HepG2 (cell line): ENCODE results near the gene CCDC69. TPM values are rescaled to one million over a fixed set of nuclear protein-coding genes. Genes with fewer than 3 reads are reported as not detected.

Experiments
- AGO2 ChIP-seq: fragments of 200-400 bp; formaldehyde crosslinking; optimal IDR thresholded peaks from 2 replicates; pipeline ENCODE3; 2017; ENCODE audit warnings: mild to moderate bottlenecking, low read depth, low read length, moderate library complexity
- CHD2 ChIP-seq: IDR thresholded peaks from 2 replicates; pipeline ENCODE4 v1.6.1; 2011; ENCODE audit warnings: low read depth, low read length, improper control_type of control experiment
- ERF ChIP-seq: IDR thresholded peaks from 2 replicates; pipeline ENCODE4 v1.6.1; 2018; ENCODE audit warnings: missing biosample characterization, missing genetic modification reagents
- HDAC6 ChIP-seq: fragments of 200-600 bp; sonication (generic); IDR thresholded peaks from 2 replicates; pipeline ENCODE4 v1.7.0; 2017; ENCODE audit warnings: mild to moderate bottlenecking, antibody characterized with exemption, low read length, low read depth
- KDM1A ChIP-seq: IDR thresholded peaks from 2 replicates; pipeline ENCODE4 v1.6.1; 2016; ENCODE audit warnings: missing compliant biosample characterization
- KMT2A ChIP-seq: sonication (generic); formaldehyde crosslinking; IDR thresholded peaks from 2 replicates; pipeline ENCODE4 v1.4.0; 2020; ENCODE audit warnings: missing genetic modification reagents
- NAIF1 ChIP-seq: sonication (generic); formaldehyde crosslinking; IDR thresholded peaks from 2 replicates; pipeline ENCODE4 v1.5.0; 2020; ENCODE audit warnings: mild to moderate bottlenecking, missing genetic modification reagents, borderline replicate concordance
- RBAK ChIP-seq: sonication (generic); formaldehyde crosslinking; IDR thresholded peaks from 2 replicates; pipeline ENCODE4 v1.5.1; 2020; ENCODE audit warnings: mild to moderate bottlenecking, missing genetic modification reagents
- SP2 ChIP-seq: sonication (generic); formaldehyde crosslinking; IDR thresholded peaks from 2 replicates; pipeline ENCODE4 v1.5.1; 2020; ENCODE audit warnings: mild to moderate bottlenecking, missing genetic modification reagents
- ZKSCAN8 ChIP-seq: IDR thresholded peaks from 2 replicates; pipeline ENCODE4 v1.6.1; 2016; ENCODE audit warnings: borderline replicate concordance, missing genetic modification reagents, missing compliant biosample characterization
- ZNF207 ChIP-seq: fragments of 450-650 bp; IDR thresholded peaks from 2 replicates; pipeline ENCODE4 v1.6.1; 2016; ENCODE audit warnings: antibody characterized with exemption, borderline replicate concordance
- ZNF24 ChIP-seq: fragments of 450-650 bp; IDR thresholded peaks from 2 replicates; pipeline ENCODE4 v1.6.1; 2017; ENCODE audit warnings: antibody characterized with exemption, mild to moderate bottlenecking
- ZNF350 ChIP-seq: sonication (generic); formaldehyde crosslinking; IDR thresholded peaks from 2 replicates; pipeline ENCODE4 v1.4.0; 2020; ENCODE audit warnings: mild to moderate bottlenecking, low read depth, missing genetic modification reagents, borderline replicate concordance
- ZNF674 ChIP-seq: sonication (generic); formaldehyde crosslinking; IDR thresholded peaks from 2 replicates; pipeline ENCODE4 v1.5.0; 2020; ENCODE audit warnings: low read depth, mild to moderate bottlenecking, missing genetic modification reagents
- ZNF710 ChIP-seq: sonication (generic); formaldehyde crosslinking; IDR thresholded peaks from 2 replicates; pipeline ENCODE4 v1.5.0; 2020; ENCODE audit warnings: mild to moderate bottlenecking, missing genetic modification reagents, borderline replicate concordance
- ZNF749 ChIP-seq: sonication (generic); formaldehyde crosslinking; IDR thresholded peaks from 2 replicates; pipeline ENCODE4 v1.8.0; 2022; ENCODE audit warnings: mild to moderate bottlenecking, missing genetic modification reagents, moderate library complexity, borderline replicate concordance
- polyA plus RNA-seq, 8 experiments: library from polyadenylated mRNA; depleted of rRNA in 3 of 8; stranded (reverse) in 7 of 8; unstranded in 1 of 8; fragments of >200 nt; fragmentation: Illumina TruSeq in 4 of 8; extraction: Trizol in 4 of 8; gene quantifications; 2 replicates each; pipeline versions ENCODE4 v1.2.1 to v1.2.3, GENCODE V29; 2011 to 2016; ENCODE audit warnings: low read depth in 4 of 8, missing spikeins in 1 of 8, mixed read lengths in 1 of 8; ENCODE audit not compliant: insufficient read depth in 1 of 8
- total RNA-seq, 5 experiments: library from RNA; depleted of rRNA; stranded (reverse); fragments of >200 nt; fragmentation: Illumina TruSeq; extraction: Trizol; gene quantifications; 2 replicates each; pipeline ENCODE4 v1.2.3, GENCODE V29; 2016; ENCODE audit warnings: low read depth in 1 of 5
- TF ChIP-seq, protein P1 (sequence below): sonication (generic); formaldehyde crosslinking; IDR thresholded peaks from 2 replicates; pipeline ENCODE4 v1.5.0; 2020; ENCODE audit warnings: missing genetic modification reagents
- TF ChIP-seq, protein P2 (sequence below): sonication (generic); formaldehyde crosslinking; IDR thresholded peaks from 2 replicates; pipeline ENCODE4 v1.4.0; 2020; ENCODE audit warnings: missing genetic modification reagents, mild to moderate bottlenecking, borderline replicate concordance
- TF ChIP-seq, protein P3 (sequence below): IDR thresholded peaks from 2 replicates; pipeline ENCODE4 v1.6.1; 2016; ENCODE audit warnings: missing compliant biosample characterization, missing genetic modification reagents, borderline replicate concordance
- TF ChIP-seq, protein P4 (sequence below): sonication (generic); formaldehyde crosslinking; IDR thresholded peaks from 2 replicates; pipeline ENCODE4 v1.4.0; 2020; ENCODE audit warnings: mild to moderate bottlenecking, missing genetic modification reagents, borderline replicate concordance
- TF ChIP-seq, protein P5 (sequence below), 2 experiments: fragments of 450-650 bp in 1 of 2; sonication (generic) in 1 of 2; formaldehyde crosslinking; IDR thresholded peaks; 2 replicates each; pipeline versions ENCODE4 v1.5.0 to v1.8.0; 2020 to 2022; ENCODE audit warnings: mild to moderate bottlenecking in 1 of 2, missing genetic modification reagents in 1 of 2

The CCDC69 gene
- total and polyA plus RNA-seq, 2 of the 13 experiments (the other 11 are each of a cell fraction or from before 2014, with no cell fraction given), result 12.2 to 45.2 TPM

GRCh38 chr5:151223447-151224264, at the start of gene CCDC69 (continued):
- TF ChIP-seq RBAK (CRISPR knock-in tag), result no peak
- TF ChIP-seq, protein P1, sequence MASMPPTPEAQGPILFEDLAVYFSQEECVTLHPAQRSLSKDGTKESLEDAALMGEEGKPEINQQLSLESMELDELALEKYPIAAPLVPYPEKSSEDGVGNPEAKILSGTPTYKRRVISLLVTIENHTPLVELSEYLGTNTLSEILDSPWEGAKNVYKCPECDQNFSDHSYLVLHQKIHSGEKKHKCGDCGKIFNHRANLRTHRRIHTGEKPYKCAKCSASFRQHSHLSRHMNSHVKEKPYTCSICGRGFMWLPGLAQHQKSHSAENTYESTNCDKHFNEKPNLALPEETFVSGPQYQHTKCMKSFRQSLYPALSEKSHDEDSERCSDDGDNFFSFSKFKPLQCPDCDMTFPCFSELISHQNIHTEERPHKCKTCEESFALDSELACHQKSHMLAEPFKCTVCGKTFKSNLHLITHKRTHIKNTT (CRISPR knock-in tag), result no peak
- TF ChIP-seq NAIF1 (CRISPR knock-in tag), result no peak
- TF ChIP-seq, protein P2, sequence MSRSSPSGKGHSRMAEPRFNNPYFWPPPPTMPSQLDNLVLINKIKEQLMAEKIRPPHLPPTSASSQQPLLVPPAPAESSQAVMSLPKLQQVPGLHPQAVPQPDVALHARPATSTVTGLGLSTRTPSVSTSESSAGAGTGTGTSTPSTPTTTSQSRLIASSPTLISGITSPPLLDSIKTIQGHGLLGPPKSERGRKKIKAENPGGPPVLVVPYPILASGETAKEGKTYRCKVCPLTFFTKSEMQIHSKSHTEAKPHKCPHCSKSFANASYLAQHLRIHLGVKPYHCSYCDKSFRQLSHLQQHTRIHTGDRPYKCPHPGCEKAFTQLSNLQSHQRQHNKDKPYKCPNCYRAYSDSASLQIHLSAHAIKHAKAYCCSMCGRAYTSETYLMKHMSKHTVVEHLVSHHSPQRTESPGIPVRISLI (CRISPR knock-in tag), result no peak
- TF ChIP-seq HDAC6, result no peak
- no peak for TF ChIP-seq SP2 (CRISPR knock-in tag)
- TF ChIP-seq ZNF710 (CRISPR knock-in tag), result no peak
- peak; percentile 27 for TF ChIP-seq AGO2
- no peak for TF ChIP-seq ZNF24
- peak; percentile 62; the same call in 1 of the 2 replicates for TF ChIP-seq KMT2A (CRISPR knock-in tag)
- TF ChIP-seq, protein P3, sequence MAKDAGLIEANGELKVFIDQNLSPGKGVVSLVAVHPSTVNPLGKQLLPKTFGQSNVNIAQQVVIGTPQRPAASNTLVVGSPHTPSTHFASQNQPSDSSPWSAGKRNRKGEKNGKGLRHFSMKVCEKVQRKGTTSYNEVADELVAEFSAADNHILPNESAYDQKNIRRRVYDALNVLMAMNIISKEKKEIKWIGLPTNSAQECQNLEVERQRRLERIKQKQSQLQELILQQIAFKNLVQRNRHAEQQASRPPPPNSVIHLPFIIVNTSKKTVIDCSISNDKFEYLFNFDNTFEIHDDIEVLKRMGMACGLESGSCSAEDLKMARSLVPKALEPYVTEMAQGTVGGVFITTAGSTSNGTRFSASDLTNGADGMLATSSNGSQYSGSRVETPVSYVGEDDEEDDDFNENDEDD (CRISPR knock-in tag), result no peak
- peak; percentile 81 for TF ChIP-seq KDM1A (CRISPR knock-in tag)
- no peak for TF ChIP-seq ZNF749 (CRISPR knock-in tag)
- TF ChIP-seq, protein P4, sequence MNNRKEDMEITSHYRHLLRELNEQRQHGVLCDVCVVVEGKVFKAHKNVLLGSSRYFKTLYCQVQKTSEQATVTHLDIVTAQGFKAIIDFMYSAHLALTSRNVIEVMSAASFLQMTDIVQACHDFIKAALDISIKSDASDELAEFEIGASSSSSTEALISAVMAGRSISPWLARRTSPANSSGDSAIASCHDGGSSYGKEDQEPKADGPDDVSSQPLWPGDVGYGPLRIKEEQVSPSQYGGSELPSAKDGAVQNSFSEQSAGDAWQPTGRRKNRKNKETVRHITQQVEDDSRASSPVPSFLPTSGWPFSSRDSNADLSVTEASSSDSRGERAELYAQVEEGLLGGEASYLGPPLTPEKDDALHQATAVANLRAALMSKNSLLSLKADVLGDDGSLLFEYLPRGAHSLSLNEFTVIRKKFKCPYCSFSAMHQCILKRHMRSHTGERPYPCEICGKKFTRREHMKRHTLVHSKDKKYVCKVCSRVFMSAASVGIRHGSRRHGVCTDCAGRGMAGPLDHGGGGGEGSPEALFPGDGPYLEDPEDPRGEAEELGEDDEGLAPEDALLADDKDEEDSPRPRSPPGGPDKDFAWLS (CRISPR knock-in tag), result peak; percentile 24; the same call in 1 of the 2 replicates
- TF ChIP-seq CHD2, result no peak
- TF ChIP-seq ERF (CRISPR knock-in tag), result peak; percentile 40; the same call in 1 of the 2 replicates
- TF ChIP-seq ZKSCAN8 (CRISPR knock-in tag), result no peak
- TF ChIP-seq ZNF674 (CRISPR knock-in tag), result no peak
- no peak for TF ChIP-seq ZNF207
- TF ChIP-seq ZNF350 (CRISPR knock-in tag), result peak; percentile 57; the same call in 1 of the 2 replicates
- TF ChIP-seq, protein P5, sequence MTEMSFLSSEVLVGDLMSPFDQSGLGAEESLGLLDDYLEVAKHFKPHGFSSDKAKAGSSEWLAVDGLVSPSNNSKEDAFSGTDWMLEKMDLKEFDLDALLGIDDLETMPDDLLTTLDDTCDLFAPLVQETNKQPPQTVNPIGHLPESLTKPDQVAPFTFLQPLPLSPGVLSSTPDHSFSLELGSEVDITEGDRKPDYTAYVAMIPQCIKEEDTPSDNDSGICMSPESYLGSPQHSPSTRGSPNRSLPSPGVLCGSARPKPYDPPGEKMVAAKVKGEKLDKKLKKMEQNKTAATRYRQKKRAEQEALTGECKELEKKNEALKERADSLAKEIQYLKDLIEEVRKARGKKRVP (CRISPR knock-in tag; IDR thresholded peaks at IDR 0.05), result no peak
